Stimulated activated CD4-positive, alpha-beta T cell treated with anti-CD3 and anti-CD28 coated beads, Interleukin-1b, Interleukin-23, amount 100 ng/mL, for 48 hours (primary cell): ENCODE measurements around the gene PDCD7.
A peak's percentile ranks its signal among the peaks of the same experiment; 100 is the strongest.
"Not testable (repeated sequence)": the region's sequence is repeated elsewhere in the genome, so short reads cannot be mapped to it uniquely, and the experiment has no call there.

Experiments used
- DNase-seq: peaks from one replicate; pipeline ENCODE4 v3.0.0-alpha.2; 2020

Gene PDCD7, protein sequence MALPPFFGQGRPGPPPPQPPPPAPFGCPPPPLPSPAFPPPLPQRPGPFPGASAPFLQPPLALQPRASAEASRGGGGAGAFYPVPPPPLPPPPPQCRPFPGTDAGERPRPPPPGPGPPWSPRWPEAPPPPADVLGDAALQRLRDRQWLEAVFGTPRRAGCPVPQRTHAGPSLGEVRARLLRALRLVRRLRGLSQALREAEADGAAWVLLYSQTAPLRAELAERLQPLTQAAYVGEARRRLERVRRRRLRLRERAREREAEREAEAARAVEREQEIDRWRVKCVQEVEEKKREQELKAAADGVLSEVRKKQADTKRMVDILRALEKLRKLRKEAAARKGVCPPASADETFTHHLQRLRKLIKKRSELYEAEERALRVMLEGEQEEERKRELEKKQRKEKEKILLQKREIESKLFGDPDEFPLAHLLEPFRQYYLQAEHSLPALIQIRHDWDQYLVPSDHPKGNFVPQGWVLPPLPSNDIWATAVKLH

DNA sequence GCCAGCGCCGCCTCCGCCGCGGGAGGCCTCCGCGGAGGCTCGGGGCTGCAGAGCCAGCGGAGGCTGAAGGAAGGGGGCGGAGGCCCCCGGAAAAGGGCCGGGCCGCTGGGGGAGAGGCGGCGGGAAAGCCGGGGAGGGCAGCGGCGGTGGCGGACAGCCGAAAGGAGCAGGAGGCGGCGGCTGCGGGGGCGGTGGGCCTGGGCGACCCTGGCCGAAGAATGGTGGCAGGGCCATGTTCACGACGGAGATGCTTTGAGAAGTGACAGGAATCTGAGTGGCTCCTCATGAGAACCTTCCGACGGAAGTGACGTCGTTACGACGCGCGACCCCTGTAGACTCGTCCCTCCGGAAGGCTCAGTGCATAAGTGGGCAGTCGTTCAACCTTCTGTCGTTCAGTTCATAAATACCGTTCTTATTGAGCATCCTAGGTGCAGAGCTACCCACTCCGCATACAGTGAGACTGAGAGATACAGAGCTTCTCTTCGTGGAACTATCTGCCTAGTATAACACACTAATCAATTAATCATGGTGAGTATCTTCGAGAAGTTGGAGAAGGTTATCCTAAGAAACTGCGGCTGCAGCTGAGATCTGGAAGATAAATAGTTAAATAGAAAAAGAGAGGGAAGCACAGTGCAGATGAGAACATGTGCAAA, at the start of gene PDCD7:
PDCD7 (minus strand) TSS at position 261 of the 653 bp plus-strand sequence; CDS start at position 234, 27 bp downstream.
- peak; percentile 85 for DNase-seq

DNA sequence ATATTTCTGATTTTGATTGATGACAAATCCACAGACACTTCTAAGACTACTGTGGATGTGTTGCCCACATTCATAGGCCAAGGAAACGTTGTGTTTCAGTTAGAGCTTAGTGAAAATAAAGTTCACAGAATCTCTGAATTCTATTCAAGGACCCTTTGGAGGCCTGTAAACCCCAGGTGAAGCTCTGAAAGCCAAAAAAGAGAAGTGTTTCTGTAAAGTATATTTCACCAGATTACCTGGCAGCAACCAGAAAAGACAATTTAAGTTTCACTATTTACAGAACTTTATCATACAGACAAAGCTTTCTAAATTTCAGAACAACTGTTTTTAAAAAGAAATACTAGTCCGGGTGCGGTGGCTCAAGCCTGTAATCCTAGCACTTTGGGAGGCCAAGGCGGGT, 48.9 kb upstream of the PDCD7 start:
- DNase-seq = no peak

DNA sequence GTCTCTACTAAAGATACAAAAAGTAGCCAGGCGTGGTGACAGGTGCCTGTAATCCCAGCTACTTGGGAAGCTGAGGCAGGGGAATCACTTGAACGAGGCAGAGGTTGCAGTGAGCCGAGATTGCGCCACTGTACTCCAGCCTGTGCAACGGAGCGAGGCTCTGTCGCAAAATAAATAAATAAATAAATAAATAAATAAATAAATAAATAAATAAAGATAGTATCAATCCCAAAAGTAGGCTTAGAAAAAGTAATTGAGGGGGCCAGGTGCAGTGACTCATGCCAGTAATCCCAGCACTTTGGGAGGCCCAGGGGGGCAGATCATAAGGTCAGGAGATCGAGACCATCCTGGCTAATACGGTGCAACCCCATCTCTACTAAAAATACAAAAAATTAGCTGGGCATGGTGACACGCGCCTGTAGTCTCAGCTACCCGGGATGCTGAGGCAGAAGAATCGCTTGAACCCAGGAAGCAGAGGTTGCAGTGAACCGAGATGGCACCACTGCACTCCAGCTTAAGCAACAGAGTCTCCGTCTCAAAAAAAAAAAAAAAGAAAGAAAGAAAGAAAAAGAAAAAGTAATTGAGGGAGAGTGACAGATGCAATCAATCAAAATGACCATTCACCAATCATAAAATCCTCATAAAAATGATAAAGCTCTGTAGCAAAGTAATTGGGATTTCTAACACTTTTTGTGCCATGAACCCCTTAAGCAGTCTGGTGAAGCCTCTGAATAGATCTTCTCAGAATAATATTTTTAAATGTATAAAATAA, 48.2 kb upstream of the PDCD7 start:
- DNase-seq = not testable (repeated sequence)

DNA sequence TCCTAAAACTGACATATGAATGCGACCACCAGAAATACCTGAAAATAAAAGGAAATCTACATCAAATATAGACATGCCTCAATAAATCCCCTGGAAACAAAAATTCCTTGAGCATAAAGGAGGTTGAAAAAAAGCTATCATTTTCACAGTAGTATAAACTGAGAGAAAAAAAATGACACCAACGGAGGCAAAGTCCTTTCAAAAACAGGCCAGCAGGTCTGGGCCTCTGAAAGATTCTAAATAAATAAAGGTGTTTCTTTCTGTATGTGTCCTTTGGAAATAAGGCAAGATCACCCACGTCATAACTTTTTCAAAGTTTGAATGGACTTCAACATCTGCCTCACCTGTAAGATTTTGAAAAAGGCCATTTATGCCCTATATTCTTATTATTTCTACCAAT, 46.6 kb upstream of the PDCD7 start:
- DNase-seq = no peak

DNA sequence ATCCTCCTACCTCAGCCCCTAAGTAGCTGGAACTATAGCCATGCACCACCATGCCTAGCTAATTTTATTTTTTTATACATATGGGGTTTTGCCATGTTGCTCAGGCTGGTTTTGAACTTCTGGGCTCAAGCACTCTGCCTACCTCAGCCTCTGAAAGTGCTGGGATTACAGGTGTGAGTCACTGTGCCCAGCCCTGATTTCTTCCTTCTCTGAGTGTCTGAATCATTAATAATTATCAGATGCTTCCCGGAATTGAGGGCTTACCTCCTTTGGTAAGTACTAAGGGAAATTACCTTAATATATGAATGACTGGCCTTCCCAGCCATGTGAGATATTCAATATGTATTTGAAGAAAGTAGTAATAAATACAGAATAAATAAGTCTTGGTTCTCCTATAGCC, 44.3 kb upstream of the PDCD7 start:
- DNase-seq = no peak

DNA sequence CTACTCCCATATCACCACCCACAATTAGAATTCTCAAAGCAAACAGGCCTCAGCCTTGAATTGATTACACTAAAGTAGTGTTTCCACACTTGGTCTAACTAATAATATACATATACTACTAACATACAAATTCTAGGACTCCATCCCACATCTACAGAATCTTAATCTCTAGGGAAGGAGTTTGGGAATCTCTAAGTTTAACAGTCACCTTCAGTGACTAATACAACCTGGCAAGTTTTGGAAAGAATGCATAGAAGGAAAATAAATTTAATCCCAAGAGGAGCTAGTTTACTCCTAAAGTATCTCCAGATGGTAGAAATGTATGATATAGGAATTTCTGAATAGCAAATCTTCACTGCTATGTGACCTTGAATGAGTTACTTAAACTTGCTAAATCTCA, 42.4 kb upstream of the PDCD7 start:
- no peak for DNase-seq

DNA sequence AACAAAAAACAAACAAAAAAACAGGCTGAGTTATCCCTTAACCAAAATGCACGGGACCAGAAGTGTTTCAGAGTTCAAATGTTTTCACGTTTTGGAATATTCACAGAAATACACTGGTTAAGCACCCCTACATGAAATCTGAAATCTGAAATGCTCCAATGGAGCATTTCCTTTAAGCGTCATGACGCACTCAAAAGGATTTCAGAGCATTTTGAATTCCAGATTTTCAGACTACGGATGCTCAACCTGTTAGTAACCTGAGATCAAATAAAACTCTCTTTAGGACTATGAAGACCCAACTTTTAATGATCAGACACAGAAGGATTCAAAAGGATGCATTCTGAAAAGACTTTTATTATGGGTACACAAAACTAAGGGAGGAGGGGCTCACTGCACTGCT, 41.9 kb upstream of the PDCD7 start:
- DNase-seq = no peak

DNA sequence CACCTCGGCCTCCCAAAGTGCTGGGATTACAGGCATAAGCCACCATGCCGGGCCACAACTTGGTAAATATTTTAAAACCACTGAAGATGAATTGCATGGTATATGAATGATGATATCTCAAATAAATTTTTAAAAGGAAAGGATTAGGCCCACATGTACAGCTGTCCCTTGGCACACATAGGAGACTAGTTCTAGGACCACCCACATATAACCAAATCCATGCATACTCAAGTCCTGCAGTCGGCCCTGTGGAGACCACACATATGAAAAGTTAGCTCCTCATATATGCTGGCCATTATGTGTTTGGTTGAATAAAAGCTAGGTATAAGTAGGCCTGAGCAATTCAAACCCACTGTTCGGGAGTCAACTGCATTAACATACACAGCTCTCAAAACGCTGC, 40.9 kb upstream of the PDCD7 start:
- no peak for DNase-seq

DNA sequence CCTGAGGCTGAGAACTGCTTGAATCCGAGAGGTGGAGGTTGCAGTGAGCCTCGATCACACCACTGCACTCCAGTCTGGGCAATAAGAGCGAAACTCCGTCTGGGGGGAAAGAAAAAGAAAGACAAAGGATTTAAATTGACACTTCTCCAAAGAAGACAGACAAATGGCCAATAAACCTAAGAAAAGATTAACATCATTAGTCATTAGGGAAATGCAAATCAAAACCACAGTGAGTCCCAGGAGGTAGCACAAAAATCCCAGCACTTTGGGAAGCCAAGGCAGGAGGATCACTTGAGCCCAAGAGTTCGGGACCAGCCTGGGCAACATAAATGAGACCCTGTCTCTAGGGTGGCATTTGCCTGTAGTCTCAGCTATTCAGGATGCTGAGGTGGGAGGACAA, 38.9 kb upstream of the PDCD7 start:
- DNase-seq = no peak

DNA sequence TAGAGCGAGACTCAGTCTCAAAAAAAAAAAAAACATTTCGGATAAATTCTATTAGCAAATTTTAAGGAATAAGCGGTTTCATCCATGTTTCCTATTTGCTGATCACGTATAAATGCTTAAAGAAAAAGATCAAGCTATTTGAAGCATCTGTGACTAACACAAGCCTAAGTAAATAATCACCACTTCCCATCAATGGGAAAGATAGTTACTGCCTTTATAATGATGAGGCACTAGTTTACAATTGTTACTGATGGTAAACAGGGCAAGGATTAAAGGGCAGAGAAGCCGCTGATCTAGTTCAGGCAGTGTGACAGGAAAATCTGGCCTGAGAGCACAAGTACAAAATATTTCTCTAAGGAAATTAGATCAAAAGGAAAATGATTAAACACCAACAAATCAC, 37.8 kb upstream of the PDCD7 start:
- no peak for DNase-seq

DNA sequence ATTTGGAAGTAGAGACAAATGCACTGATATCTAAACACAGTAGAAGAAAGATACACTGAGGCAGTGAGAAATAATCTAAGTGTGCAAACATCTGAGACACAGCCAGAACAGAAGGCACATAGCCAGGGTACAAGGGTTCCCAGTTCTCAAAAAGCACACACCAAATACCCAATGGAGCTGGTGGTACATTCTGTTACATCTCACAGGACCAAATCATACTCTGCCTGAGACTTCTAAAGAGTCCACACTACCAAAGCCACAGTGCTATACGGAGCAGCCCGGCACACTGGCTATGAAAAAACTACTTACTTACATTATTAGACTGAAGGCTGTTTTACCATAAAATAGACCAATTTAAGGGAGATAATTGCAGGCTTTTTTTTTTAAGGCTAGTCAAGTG, 32.3 kb upstream of the PDCD7 start:
- DNase-seq = no peak

DNA sequence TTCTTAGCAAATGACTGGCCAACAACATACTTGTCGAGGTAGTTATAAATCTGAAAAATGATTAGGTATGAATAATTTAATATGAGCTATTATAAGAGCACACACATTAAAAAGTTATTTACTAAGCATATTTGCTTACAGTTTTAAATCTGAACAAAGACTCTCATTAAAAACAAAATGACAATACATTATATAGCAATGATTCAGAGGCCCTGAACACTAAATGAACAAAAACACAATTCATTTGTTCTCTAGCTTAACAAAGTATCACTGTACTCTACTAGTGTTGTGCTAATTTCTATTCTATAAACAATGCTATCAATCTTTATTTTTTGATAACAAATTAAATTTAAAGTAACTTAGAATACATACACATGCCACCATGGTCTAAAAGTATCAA, 30.5 kb upstream of the PDCD7 start:
- DNase-seq = no peak

DNA sequence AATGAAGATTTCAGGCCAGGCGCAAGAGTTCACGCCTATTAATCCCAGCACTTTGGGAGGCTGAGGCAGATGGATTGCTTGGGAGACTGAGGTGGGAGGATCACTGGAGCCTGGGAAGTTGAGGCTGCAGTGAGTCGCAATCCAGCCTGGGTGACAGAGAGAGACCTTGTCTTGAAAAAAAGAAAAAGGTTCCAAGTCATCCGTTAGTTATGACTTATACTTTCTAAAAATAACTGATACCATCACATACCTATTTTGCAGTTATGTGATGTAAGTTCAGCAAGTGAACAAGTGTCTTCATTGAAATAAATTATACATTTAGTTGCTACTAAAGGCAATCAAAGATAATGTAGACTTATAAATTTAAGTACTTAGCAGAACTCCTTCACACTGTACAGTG, 29.4 kb upstream of the PDCD7 start:
- DNase-seq = no peak

DNA sequence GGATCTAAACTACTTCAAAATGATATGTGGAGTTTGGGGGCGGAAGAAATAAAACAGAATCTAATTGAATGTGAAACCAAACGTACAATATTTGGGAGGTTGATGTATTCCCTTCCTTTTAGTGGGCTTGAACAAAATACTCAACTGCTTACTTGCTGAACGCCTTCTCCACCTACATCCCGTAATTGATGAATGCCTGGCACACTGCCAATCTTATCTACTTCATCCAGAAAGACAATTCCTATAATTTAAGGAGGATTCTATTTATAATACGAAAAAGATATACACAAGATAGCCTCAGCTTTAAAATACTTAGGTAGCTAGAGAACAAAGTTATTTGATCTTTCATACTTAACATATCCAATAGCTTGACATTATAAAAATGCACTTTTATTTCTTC, 23.1 kb upstream of the PDCD7 start:
- DNase-seq = no peak

DNA sequence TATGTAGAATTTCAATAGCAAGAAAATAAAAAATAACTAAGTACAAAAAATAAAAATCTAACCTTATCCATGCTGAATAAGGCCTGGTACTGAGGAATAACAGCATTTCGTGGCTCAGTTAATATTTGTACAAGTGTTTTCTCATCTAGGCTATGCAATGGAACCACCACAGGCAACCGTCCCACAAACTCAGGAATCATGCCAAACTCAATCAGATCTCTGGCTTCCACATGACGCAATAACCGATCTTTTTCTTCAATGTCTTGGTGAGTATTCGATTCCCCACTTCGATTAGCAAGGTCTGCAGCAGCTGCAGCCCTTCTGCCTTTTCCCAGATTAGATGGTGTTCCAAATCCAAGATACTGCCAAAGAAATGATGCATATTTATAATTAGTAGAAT, 21.1 kb upstream of the PDCD7 start:
- no peak for DNase-seq

DNA sequence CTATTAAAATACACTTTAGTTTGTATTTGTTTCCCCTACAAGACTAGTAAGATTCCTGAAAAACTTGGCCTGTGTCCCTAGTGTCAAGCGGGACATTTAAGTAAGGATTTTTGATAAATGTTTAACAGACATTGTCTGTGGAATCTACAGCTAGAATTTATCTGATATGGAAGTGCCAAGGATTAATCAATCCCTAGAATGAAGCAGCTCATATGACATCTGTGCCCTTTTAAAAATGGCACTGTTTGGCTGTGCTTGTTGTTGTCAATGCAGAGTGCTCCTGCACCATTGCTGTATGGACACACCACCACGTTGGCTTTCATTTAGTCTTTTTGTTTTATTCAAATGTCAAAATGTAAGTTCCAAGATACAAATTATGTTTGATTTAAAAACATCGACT, 14.3 kb upstream of the PDCD7 start:
- no peak for DNase-seq

DNA sequence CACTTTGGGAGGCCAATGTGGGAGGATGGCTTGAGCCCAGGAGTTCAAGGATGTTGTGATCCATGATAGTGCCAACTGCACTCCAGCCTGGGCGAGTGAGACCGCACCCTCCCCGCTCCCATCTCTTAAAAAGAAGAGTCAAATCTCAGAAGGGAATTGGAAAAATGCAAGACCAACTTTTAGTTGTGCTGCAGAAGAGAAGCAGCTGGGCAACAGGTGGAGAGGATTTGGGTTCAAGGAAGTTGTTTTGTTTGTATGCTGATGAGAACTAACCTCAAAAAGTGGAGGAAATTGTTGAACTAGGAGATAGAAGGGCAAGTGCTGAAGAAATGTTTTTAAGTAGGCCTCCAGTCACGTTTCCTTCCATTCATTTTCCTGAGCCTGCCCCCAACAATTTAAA, 12.8 kb upstream of the PDCD7 start:
- no peak for DNase-seq

DNA sequence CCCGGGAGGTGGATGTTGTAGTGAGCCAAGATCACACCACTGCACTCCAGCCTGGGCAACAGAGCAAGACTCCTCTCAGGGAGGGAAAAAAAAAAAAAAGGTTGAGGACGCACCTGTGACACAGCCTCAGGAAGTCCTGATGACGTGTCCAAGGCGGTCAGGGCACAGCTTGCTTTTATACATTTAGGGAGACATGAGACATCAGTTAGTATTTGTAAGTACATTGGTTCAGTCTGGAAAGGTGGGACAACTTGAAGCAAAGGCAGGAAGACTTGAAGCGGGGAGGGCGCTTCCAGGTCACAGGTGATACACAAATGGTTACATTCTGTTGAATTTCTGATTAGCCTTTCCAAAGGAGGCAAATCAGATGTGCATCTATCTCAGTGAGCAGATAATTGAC, 5.0 kb upstream of the PDCD7 start:
- DNase-seq = not testable (repeated sequence)

DNA sequence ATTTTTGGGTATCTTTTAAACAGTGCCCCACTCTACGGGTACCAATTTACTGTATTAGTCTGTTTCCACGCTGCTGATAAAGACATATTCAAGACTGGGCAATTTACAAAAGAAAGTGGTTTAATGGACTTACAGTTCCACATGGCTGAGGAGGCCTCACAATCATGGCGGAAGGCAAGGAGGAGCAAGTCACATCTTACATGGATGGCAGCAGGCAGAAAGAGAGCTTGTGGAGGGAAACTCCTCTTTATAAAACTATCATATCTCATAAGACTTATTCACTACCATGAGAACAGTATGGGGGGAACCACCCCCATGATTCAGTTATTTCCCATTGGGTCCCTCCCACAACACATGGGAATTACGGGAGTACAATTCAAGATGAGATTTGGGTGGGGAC, 4.3 kb upstream of the PDCD7 start:
- DNase-seq = not testable (repeated sequence)

DNA sequence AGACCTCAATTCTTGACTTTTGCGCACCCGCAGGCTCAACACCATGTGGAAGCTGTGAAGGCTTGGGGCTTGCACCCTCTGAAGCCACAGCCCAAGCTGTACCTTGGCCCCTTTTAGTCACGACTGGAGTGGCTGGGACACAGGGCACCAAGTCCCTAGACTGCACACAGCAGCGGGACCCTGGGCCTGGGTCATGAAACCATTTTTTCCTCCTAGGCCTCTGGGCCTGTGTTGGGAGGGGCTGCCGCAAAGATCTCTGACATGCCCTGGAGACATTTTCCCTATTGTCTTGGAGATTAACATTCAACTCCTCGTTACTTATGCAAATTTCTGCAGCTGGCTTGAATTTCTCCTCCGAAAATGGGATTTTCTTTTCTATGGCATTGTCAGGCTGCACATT, 3.5 kb upstream of the PDCD7 start:
- not testable (repeated sequence) for DNase-seq

DNA sequence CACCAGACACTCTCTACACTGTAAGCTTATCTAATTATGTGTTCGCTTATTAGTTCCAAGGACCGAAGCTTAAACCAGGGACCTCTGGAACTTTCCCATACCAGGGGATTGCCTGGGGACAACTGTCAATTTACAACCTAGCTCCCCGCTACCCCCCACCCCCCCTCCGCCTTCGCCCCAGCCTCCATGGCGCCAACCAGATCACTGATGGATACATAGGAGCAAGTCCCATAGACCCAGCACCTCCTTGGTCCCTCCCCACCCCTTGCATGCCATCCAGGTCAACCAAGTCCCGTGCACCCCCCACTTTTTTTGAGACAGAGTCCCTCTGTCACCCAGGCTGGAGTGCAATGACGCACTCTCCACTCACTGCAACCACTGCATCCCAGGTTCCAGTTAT, 930 bp upstream of the PDCD7 start:
- no peak for DNase-seq

DNA sequence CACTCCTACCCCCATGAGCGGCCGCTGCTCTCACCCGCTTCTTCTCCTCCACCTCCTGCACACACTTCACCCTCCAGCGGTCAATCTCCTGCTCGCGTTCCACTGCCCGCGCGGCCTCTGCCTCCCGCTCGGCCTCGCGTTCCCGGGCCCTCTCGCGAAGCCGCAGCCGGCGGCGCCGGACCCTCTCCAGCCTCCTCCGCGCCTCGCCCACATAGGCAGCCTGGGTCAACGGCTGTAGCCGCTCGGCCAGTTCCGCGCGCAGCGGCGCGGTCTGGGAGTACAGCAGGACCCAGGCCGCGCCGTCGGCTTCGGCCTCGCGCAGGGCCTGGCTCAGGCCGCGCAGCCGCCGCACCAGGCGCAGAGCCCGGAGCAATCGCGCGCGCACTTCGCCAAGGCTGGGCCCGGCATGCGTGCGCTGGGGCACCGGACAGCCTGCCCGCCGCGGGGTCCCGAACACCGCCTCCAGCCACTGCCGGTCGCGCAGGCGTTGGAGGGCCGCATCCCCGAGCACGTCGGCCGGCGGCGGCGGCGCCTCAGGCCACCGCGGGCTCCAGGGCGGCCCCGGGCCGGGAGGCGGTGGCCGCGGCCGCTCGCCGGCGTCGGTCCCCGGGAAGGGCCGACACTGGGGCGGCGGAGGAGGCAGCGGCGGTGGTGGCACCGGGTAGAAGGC, 595 bp downstream of the PDCD7 start:
- peak; percentile 22 for DNase-seq

DNA sequence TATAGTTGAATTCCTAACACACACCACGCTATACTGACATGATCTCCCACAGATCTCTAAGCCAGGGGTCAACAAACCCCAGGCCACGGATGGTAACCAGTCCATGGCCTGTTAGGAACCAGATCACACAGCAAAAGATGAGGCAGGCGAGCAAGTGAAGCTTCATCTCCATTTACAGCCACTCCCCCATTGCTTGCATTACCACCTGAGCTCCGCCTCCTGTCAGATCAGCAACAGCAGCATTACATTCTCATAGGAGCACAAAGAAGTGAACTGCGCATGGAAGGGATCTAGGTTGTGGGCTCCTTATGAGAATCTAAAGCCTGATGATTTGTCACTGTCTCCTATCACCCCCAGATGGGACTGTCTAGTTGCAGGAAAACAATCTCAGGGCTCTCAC, 2.7 kb downstream of the PDCD7 start:
- no peak for DNase-seq
